ENCODE measurements around the gene TMEM254. TPM values are rescaled to one million over a fixed set of nuclear protein-coding genes. Genes with fewer than 3 reads are reported as not detected.
A peak's percentile ranks its signal among the peaks of the same experiment; 100 is the strongest.

Gene TMEM254
- total and polyA plus RNA-seq, 2 of the 13 experiments (the other 11 are each of a cell fraction or from before 2014, with no cell fraction given): 11.2 to 39.0 TPM

GRCh38 chr10:80081801-80082750, 3.6 kb downstream of the TMEM254 start (continued):
- no peak for TF ChIP-seq RBFOX2 (IDR thresholded peaks at IDR 0.05; ENCODE audit: low read depth, low read length)
- TF ChIP-seq GRHL1 (CRISPR knock-in tag; conservative IDR thresholded peaks at IDR 0.05): no peak
- TF ChIP-seq NFE2 (CRISPR knock-in tag; IDR thresholded peaks at IDR 0.05): no peak
- TF ChIP-seq FOXK1 (CRISPR knock-in tag; IDR thresholded peaks at IDR 0.05; ENCODE audit: borderline replicate concordance, low read depth): no peak
- TF ChIP-seq ZNF777 (CRISPR knock-in tag; IDR thresholded peaks at IDR 0.05): no peak
- TF ChIP-seq KLF16 (CRISPR knock-in tag; IDR thresholded peaks at IDR 0.05): no peak
- TF ChIP-seq PITX1 (CRISPR knock-in tag; IDR thresholded peaks at IDR 0.05): no peak
- no peak for TF ChIP-seq ESRRA (CRISPR knock-in tag; IDR thresholded peaks at IDR 0.05; ENCODE audit: low read depth)
- no peak for TF ChIP-seq ZFAT (CRISPR knock-in tag; conservative IDR thresholded peaks at IDR 0.05)
- no peak for TF ChIP-seq UBTF (CRISPR knock-in tag; IDR thresholded peaks at IDR 0.05)
- TF ChIP-seq ATF1 (CRISPR knock-in tag; IDR thresholded peaks at IDR 0.05): no peak
- no peak for TF ChIP-seq DMAP1 (CRISPR knock-in tag; IDR thresholded peaks at IDR 0.05)
- no peak for TF ChIP-seq FOXJ3 (CRISPR knock-in tag; IDR thresholded peaks at IDR 0.05; ENCODE audit: borderline replicate concordance)
- no peak for TF ChIP-seq ZBTB25 (CRISPR knock-in tag; IDR thresholded peaks at IDR 0.05)
- no peak for TF ChIP-seq MIXL1 (CRISPR knock-in tag; IDR thresholded peaks at IDR 0.05)
- TF ChIP-seq FOXP4 (CRISPR knock-in tag; IDR thresholded peaks at IDR 0.05): peak; percentile 38
- TF ChIP-seq ZNF766 (CRISPR knock-in tag; IDR thresholded peaks at IDR 0.05; ENCODE audit: borderline replicate concordance): no peak
- TF ChIP-seq DR1 (CRISPR knock-in tag; IDR thresholded peaks at IDR 0.05): no peak
- TF ChIP-seq TCF7 (IDR thresholded peaks at IDR 0.05; ENCODE audit: low read depth): peak; percentile 41
- TF ChIP-seq ELF1 (CRISPR knock-in tag; IDR thresholded peaks at IDR 0.05): no peak
- TF ChIP-seq HDAC2 (CRISPR knock-in tag; IDR thresholded peaks at IDR 0.05): no peak
